ENCODE data around the gene PKIB. TPM values are rescaled to one million over a fixed set of nuclear protein-coding genes. Genes with fewer than 3 reads are reported as not detected.
A peak's percentile ranks its signal among the peaks of the same experiment; 100 is the strongest.
"Not testable (repeated sequence)": the region's sequence is repeated elsewhere in the genome, so short reads cannot be mapped to it uniquely, and the experiment has no call there.

Gene PKIB
- total RNA-seq, 1 donor from 2014 or later = 8.7 TPM

DNA sequence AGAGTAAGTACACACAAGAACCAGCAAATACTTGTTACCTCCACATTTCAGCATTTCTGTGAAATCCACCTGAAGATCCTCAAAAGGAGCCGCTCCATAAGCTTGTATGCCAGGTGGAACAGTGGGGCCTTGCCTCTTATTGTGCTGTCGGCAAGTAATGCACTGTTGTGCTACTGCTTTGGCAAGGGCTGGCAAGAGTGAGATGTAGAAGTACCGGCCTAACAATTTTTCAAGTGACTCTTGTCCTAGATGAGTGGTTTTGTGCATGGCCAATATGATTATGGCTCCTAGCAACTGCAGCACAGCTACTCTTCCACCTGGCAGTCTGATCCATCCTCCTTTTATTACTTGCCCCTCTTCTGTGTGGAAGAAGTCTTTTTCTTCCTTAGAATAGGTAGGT, 134.7 kb downstream of the PKIB start:
- DNase-seq (ENCODE audit: low spot score) = not testable (repeated sequence)

DNA sequence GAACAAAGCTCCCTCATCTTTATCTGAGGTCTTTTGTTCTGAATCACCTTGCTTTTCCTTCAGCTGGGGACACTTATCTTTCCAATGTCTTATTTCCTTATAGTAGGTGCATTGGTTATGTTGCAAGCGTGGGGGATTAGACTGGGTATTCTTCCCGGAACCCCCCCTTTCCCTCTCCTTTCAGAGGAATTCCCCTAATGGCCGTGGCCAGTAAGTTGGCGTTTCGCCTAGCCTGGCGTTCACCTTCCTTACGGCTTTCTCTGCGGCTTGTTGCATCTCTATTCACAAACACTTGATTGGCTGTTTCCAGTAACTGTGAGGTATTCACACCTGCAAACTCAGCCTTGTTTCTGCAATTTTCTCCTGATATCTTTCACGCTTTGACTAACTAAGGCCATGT, 136.5 kb downstream of the PKIB start:
- DNase-seq (ENCODE audit: low spot score) = no peak

DNA sequence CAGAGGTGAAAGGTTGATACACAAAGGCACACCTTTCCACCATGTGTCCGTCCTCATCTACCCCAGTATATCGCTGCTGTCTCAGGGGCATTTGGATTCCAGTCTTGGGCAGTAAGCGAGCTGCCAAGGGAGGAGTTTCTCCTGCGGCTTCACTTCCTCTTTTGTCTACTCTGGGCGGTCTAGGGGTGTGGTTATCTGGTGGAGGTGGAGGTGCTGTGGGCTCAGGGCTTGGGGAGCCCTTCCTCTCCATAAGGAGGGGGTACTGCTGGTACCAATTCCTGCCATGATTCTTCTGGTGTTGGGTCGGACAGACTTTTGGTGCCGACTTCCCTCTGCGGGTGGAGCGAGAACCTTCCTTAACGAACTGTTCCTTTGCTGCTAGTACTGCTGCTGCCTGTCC, 137.4 kb downstream of the PKIB start:
- no peak for DNase-seq (ENCODE audit: low spot score)

DNA sequence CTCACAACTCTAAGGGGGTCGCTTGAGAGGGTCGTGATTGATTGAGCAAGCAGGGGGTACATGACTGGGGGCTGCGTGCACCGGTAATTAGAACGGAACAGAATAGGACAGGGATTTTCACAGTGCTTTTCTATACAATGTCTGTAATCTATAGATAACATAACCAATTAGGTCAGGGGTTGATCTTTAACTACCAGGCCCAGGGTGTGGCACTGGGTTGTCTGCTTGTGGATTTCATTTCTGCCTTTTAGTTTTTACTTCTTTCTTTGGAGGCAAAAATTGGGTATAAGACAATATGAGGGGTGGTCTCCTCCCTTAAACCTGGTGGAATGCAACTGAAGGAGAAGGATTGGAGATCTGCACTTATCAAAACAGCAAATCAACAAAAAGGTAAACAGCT, 138.7 kb downstream of the PKIB start:
- not testable (repeated sequence) for DNase-seq (ENCODE audit: low spot score)

DNA sequence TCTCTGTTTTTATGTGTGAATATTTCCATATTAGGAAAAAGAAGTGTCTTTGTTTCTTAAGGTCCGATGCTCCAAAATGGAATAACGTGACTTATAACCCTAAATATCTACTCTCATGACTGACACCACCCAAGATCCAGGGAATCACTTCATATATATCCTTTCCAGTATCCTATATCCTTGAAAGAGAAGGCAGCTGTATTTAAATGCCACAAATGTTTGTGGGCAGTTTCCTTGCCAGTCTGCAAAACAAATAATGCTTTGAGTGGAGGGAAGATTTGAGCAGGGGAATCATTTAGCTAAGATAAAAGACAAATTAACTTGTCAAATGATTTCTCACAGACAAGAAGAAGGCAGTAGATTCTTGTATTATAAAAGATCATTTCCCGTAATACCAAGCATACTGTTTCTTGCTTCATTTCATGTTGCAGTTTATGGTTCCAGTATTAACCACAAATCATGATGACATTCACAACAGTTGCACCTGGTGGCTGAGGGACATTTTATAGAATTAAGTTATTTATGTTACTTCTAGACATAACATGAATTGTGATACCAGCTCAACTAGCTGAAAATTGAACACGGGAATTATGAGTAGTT, 139.3 kb downstream of the PKIB start:
- no peak for DNase-seq (ENCODE audit: low spot score)

DNA sequence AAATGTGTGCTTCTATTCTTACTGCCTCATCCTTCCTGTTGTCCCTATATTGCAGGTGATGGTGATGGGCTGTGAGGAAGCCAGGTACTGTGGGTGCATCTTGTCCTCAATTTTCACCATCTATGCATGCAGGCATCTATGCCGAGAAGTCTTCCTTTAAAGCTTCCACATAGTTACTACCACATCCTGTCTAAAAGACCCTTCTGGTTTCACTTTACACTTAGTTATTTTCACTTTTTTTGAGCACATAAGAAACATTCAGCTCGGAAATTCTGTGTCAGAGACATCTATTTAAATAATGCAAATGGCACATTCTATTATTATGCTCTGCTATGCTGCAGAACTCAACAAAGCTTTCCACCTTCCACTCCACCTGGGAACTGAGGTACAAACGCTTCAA, 141.1 kb downstream of the PKIB start:
- DNase-seq (ENCODE audit: low spot score) = no peak

DNA sequence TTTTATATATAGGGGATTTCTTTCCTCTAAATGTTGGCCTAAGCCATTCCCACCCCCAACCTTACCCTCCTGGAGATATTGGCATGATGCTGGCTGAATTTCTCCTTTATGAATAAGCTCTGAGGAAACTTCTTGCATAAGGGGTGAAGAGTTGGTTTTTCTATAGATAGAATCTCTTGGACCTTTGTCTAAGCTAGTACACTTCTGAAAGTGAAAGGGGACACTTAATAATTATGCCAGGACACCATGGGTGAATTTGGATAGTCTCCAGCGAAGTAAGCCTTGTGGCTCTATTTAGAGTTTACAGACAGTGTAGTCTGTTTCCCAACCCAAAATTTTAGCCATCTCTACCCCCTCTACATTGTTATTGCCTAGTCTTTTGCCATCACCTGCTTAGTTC, 142.3 kb downstream of the PKIB start:
- DNase-seq (ENCODE audit: low spot score) = no peak

DNA sequence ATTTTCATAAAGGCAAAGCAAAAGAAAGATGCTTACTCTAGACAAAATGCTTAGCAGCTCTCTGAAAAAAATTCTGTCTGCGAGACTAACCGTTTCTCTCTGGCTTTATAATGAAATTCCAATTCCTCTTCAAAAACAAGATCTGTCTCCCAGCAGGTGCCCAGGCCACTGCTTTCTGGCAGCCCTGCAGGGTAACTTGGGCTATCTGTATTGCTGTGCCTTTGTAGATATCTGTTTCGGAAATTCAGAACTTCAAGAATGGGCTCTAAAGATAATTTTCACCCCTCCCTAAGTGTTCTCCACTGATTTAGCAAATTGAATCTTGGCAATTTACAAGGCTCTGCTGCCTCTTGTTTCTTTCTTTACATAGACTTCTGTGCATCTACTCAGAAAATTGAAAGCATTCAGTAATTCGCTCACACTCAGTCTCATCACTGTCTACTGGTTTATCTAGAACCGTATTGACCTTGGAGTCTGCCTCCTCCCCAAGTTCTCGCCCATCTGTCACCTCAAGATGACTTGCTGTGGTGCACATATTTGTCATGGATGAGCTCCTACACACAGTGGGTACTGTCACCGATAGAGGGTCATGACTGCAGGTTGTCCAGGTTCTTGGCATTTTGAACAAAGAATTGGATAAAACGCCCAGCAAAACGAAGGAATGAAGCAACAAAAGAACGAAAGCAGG, 142.9 kb downstream of the PKIB start:
- DNase-seq (ENCODE audit: low spot score) = no peak

DNA sequence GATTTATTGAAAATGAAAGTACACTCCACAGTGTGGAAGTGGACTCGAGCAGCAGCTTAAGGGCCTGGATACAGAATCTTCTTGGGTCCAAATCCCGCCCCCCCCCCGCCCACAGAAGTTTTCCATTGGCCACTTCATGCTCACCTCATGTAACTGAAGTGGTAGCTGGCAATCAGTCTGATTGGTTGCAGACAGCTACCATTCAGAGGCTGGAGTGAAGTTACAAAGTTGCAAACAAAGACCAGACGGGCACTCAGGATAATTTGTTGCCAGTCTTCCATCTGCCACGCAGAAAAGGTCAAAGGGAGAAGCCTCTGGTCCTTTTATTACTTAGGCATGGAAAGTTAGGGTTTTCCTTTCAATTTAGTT, 143.5 kb downstream of the PKIB start:
- DNase-seq (ENCODE audit: low spot score) = no peak

DNA sequence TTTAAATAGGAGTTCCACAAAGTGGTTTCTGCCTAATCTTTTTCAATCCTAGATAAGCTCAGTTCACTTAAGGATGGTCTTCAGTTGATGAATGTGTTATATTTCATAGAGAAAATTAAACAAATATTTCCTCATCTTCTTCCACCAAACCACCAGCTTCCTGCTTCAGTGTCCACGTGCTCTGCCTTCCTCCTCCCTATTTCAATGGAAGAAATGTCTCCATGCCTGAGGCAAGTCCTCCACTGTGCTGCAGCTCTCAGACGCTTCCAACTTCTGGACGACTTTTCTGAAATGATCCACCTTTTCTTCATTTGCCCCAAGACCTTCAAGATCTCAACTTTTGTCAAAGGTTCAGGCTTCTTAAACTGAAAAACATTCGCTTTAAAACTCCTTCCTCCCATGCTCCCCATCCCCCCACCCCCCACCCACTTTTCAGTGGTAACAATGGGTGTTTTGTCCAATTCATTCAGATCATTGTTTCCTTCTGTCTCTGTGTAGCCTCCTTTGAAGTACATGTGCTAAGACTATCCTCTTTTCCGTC, 144.1 kb downstream of the PKIB start:
- no peak for DNase-seq (ENCODE audit: low spot score)

DNA sequence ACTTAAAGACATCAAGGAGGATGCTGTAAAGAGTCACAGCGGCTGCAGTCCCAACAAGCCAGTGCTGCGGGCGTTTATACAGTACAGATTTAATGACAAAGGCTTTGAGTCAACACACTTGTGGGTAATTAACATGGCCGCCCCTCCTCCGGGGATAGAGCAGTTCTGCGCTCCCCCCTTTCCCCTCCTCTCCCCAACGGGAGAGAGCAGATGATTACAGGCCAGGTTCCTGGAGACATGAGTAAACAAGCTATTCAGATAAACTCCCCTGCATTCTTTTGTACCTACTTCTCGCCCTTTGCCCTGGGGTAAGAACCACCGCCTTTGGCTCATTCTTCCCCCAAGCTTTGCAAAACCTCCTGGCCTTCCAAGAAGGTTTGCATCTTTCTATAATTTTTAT, 145.7 kb downstream of the PKIB start:
- no peak for DNase-seq (ENCODE audit: low spot score)

DNA sequence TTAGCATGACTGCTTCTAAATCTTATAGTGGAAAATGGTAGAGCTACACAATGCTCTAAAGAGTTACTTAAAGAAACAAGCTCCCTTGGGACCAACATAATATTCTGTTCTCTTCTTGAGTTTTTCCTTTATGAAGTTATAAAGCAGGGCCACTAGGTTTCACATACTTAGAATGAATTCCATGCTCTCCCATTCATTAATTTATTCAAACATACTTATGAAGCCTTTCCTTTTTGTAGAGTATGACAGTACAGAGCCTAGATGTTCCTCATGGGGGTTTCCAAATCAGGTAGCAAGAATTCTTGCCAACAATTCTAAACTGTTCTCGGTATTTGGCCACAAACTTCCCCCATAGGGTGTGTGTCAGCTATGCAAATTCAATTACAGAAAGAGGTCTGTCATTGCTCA, 148.7 kb downstream of the PKIB start:
- no peak for DNase-seq (ENCODE audit: low spot score)

DNA sequence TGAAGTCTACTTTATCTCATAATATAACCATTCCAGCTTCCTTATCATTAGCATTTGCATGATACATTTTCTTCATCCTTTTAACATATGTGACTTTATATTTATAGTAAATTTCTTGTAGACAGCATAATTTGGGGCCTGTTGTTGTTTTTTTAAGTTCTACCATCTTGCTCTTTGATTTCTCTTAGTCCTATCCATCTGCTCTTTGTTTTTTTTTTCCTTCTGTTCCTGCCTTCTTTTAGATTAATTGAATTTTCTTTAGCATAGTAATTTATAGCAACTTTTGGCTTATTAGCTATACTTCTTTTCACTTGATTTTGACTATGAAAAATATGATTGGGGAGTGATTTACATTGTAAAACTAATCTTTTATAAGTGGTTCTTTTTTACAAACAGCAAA, 150.1 kb downstream of the PKIB start:
- no peak for DNase-seq (ENCODE audit: low spot score)

DNA sequence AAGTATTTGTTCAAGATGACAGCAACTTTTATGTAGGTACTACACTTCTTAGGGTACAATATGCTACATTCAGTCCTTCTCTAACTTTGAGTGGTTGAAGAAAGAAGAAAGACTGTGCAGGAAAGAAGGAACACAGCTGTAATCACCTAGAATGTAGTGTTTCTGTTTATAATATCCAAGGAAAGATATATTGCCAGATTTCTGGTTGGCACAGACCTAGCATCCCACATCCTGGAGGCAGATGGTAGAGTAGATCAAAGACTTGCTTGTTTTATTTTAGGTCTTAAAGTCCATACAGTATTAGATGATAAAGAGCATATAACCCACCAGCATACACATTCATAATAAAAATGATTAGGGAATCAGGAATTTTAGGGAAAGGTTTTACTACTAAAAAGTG, 156.1 kb downstream of the PKIB start:
- DNase-seq (ENCODE audit: low spot score) = no peak

DNA sequence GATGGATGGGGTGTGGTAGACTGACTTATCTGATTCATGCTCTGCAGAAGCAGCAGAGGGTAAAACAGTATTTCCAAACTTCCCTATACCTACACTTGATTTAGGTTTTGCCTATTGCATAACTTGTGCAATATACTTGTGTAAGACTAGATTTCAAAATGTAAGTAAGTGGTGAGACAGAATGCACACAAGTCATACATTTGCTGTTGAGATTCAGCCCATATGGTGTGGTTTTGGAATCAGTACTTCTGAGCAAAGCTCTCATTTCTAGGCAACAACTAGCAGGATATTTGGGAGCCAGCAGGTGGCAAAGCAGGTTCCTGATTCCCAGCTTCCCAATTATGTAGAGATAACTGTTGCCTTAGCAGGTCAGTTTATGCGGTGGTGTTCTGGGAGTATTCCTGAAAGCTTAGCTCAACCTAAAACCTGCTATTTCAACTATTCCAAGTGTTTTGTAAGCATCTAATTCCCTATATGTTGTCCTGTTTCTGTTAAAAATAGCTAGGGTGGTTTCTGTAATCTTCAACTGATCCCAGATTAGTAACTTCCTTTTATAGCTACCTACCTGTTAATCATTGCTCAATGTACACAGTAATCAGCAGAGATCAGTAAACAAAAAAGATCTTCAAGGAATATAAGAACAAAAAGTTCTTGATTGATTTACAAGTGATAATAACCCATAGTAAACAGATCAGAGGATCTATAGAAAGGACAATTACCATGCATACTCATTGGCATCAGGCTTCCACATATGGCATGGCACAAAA, 160.8 kb downstream of the PKIB start:
- no peak for DNase-seq (ENCODE audit: low spot score)

DNA sequence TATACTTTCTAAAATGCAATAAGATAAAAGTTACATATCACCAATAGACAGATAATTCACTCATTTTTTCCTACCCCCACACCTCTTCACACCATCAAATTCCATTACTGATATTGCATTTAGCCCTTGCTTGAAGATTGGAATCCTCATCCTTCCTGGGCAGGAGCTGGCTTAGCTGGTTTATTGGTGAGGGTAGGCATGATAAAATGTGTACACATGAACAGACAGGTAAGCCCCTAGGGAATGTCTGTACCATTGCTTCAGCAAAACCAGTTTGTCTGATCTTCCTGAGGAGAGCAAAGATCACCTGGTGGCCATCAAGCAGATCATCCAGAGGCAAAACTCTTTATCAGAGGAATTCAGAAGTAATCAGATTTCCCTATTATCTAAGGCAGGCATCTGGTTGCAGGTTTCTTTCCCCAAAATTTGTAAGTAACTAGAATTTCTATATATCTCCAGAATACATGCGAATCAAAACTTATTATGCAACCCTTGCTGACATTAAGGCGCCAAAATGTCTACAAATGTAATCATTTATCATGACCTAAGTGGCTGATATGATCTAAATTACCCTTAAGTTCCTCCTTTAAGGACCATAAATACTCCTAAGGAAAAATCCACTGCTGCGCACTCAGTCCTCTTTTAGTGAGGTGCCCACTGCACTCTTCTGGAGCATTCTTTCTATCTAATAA, 162.7 kb downstream of the PKIB start:
- peak; percentile 76 for DNase-seq (ENCODE audit: low spot score)

Other genes starting within 250 kb of the PKIB start
- gene HSF2, start 210.8 kb upstream of the PKIB start, total RNA-seq (ENCODE audit: insufficient read depth, low replicate concordance) = 8.9 TPM
- gene SERINC1, start 138.6 kb upstream of the PKIB start, total RNA-seq (ENCODE audit: insufficient read depth, low replicate concordance) = 275 TPM
- 17.3 TPM for gene FABP7, start 169.3 kb downstream of the PKIB start, total RNA-seq (ENCODE audit: insufficient read depth, low replicate concordance)
- gene SMPDL3A, start 178.9 kb downstream of the PKIB start, total RNA-seq (ENCODE audit: insufficient read depth, low replicate concordance) = 31.8 TPM